ENCODE results near the gene CCDC28B. TPM values are rescaled to one million over a fixed set of nuclear protein-coding genes. Genes with fewer than 3 reads are reported as not detected.
A peak's percentile ranks its signal among the peaks of the same experiment; 100 is the strongest.

Gene CCDC28B
- total RNA-seq, 1 donor from 2014 or later: 39.1 TPM

- peak overlapping the region; percentile 97 for H3K4me3 Mint-ChIP-seq (ENCODE audit: low read depth)
- peaks cover 48% of the 10 kb centered on the region for H3K36me3 Mint-ChIP-seq (ENCODE audit: low read depth)
- peak overlapping the region; percentile 92 for H3K27ac Mint-ChIP-seq
- intact Hi-C loops (cut with micrococcal nuclease): loop anchor here (1.0 to 5.0 kb wide), 4 partner anchors 20 to 108 kb away; partner anchors contain the start of genes CCDC28B, LCK and TMEM39B
- peak; percentile 31 for DNase-seq (ENCODE audit: low spot score)
- H3K27me3 Mint-ChIP-seq (ENCODE audit: low read depth): no peaks in the 10 kb centered on the region
- H3K9me3 Mint-ChIP-seq: no peaks in the 10 kb centered on the region
- H3K4me1 Mint-ChIP-seq (ENCODE audit: low read depth): peaks cover 40% of the 10 kb centered on the region
These were observed 20.0 kb upstream of the CCDC28B start for GRCh38 chr1:32180186-32181060.

GRCh38 chr1:32181065-32181464 lies 19.3 kb upstream of the CCDC28B start:
- no peak for DNase-seq (ENCODE audit: low spot score)
- Mint-ChIP-seq H3K36me3 (ENCODE audit: low read depth) (peaks cover 50% of the 10 kb centered on the region), H3K9me3 (no peaks in the 10 kb centered on the region), H3K4me1 (ENCODE audit: low read depth) (peaks cover 42% of the 10 kb centered on the region), H3K27ac (peak overlapping the region; percentile 92), H3K4me3 (ENCODE audit: low read depth) (peak overlapping the region; percentile 97), H3K27me3 (ENCODE audit: low read depth) (no peaks in the 10 kb centered on the region)
- intact Hi-C loops (cut with micrococcal nuclease): loop anchor here (2.0 to 5.0 kb wide), 2 partner anchors 71 to 108 kb away; partner anchors contain the start of genes LCK and TMEM39B

GRCh38 chr1:32181563-32181962 lies 18.8 kb upstream of the CCDC28B start:
- Mint-ChIP-seq H3K27me3 (ENCODE audit: low read depth) (no peaks in the 10 kb centered on the region), H3K4me1 (ENCODE audit: low read depth) (peaks cover 47% of the 10 kb centered on the region), H3K9me3 (no peaks in the 10 kb centered on the region), H3K27ac (peak overlapping the region; percentile 92), H3K4me3 (ENCODE audit: low read depth) (peak overlapping the region; percentile 97), H3K36me3 (ENCODE audit: low read depth) (peaks cover 55% of the 10 kb centered on the region)
- DNase-seq (ENCODE audit: low spot score): no peak
- intact Hi-C loops (cut with micrococcal nuclease): loop anchor here (2.0 to 5.0 kb wide), 2 partner anchors 71 to 109 kb away; partner anchors contain the start of genes LCK and TMEM39B

- intact Hi-C loops (cut with micrococcal nuclease): loop anchor here (5.0 kb wide), 1 partner anchor 70 kb away; the partner anchor contains the start of gene LCK
- no peak for DNase-seq (ENCODE audit: low spot score)
- Mint-ChIP-seq H3K36me3 (ENCODE audit: low read depth) (peaks cover 58% of the 10 kb centered on the region), H3K9me3 (no peaks in the 10 kb centered on the region), H3K4me1 (ENCODE audit: low read depth) (peaks cover 48% of the 10 kb centered on the region), H3K27me3 (ENCODE audit: low read depth) (no peaks in the 10 kb centered on the region), H3K4me3 (ENCODE audit: low read depth) (peak overlapping the region; percentile 97), H3K27ac (no peak overlapping the region)
These were observed 18.3 kb upstream of the CCDC28B start for GRCh38 chr1:32182060-32182459.

- no peak for DNase-seq (ENCODE audit: low spot score)
- Mint-ChIP-seq H3K4me3 (ENCODE audit: low read depth) (peak overlapping the region; percentile 66), H3K4me1 (ENCODE audit: low read depth) (peaks cover 47% of the 10 kb centered on the region), H3K27ac (no peak overlapping the region), H3K36me3 (ENCODE audit: low read depth) (peaks cover 82% of the 10 kb centered on the region), H3K27me3 (ENCODE audit: low read depth) (no peaks in the 10 kb centered on the region), H3K9me3 (no peaks in the 10 kb centered on the region)
- intact Hi-C loops (cut with micrococcal nuclease): loop anchor here (5.0 kb wide), 1 partner anchor 68 kb away; the partner anchor contains the start of gene LCK
These were observed 15.7 kb upstream of the CCDC28B start for GRCh38 chr1:32184650-32185049.

GRCh38 chr1:32186077-32186476 lies 14.3 kb upstream of the CCDC28B start:
- Mint-ChIP-seq H3K4me3 (ENCODE audit: low read depth) (peak overlapping the region; percentile 49), H3K36me3 (ENCODE audit: low read depth) (peaks cover 82% of the 10 kb centered on the region), H3K27me3 (ENCODE audit: low read depth) (no peaks in the 10 kb centered on the region), H3K9me3 (no peaks in the 10 kb centered on the region), H3K27ac (peak overlapping the region; percentile 77), H3K4me1 (ENCODE audit: low read depth) (peaks cover 40% of the 10 kb centered on the region)
- no peak for DNase-seq (ENCODE audit: low spot score)
- intact Hi-C loops (cut with micrococcal nuclease): no loop called here

- Mint-ChIP-seq H3K36me3 (ENCODE audit: low read depth) (peaks cover 82% of the 10 kb centered on the region), H3K27me3 (ENCODE audit: low read depth) (no peaks in the 10 kb centered on the region), H3K4me3 (ENCODE audit: low read depth) (peak overlapping the region; percentile 49), H3K9me3 (no peaks in the 10 kb centered on the region), H3K4me1 (ENCODE audit: low read depth) (peaks cover 36% of the 10 kb centered on the region), H3K27ac (peak overlapping the region; percentile 77)
- intact Hi-C loops (cut with micrococcal nuclease): no loop called here
- no peak for DNase-seq (ENCODE audit: low spot score)
These were observed 13.9 kb upstream of the CCDC28B start for GRCh38 chr1:32186491-32186890.

- Mint-ChIP-seq H3K36me3 (ENCODE audit: low read depth) (peaks cover 82% of the 10 kb centered on the region), H3K27ac (peak overlapping the region; percentile 19), H3K27me3 (ENCODE audit: low read depth) (no peaks in the 10 kb centered on the region), H3K4me1 (ENCODE audit: low read depth) (peaks cover 28% of the 10 kb centered on the region), H3K9me3 (no peaks in the 10 kb centered on the region), H3K4me3 (ENCODE audit: low read depth) (no peak overlapping the region)
- intact Hi-C loops (cut with micrococcal nuclease): no loop called here
- no peak for DNase-seq (ENCODE audit: low spot score)
These were observed 12.5 kb upstream of the CCDC28B start for GRCh38 chr1:32187850-32188249.

GRCh38 chr1:32192220-32192948 lies 8.0 kb upstream of the CCDC28B start:
- H3K4me3 Mint-ChIP-seq (ENCODE audit: low read depth): no peak overlapping the region
- peaks cover 42% of the 10 kb centered on the region for H3K4me1 Mint-ChIP-seq (ENCODE audit: low read depth)
- no peaks in the 10 kb centered on the region for H3K27me3 Mint-ChIP-seq (ENCODE audit: low read depth)
- intact Hi-C loops (cut with micrococcal nuclease): no loop called here
- no peak for DNase-seq (ENCODE audit: low spot score)
- H3K27ac Mint-ChIP-seq: no peak overlapping the region
- peaks cover 95% of the 10 kb centered on the region for H3K36me3 Mint-ChIP-seq (ENCODE audit: low read depth)
- H3K9me3 Mint-ChIP-seq: no peaks in the 10 kb centered on the region

GRCh38 chr1:32194984-32195383 lies 5.4 kb upstream of the CCDC28B start:
- no peak overlapping the region for H3K4me3 Mint-ChIP-seq (ENCODE audit: low read depth)
- no peaks in the 10 kb centered on the region for H3K9me3 Mint-ChIP-seq
- DNase-seq (ENCODE audit: low spot score): no peak
- no peak overlapping the region for H3K27ac Mint-ChIP-seq
- peaks cover 57% of the 10 kb centered on the region for H3K4me1 Mint-ChIP-seq (ENCODE audit: low read depth)
- H3K27me3 Mint-ChIP-seq (ENCODE audit: low read depth): no peaks in the 10 kb centered on the region
- intact Hi-C loops (cut with micrococcal nuclease): no loop called here
- H3K36me3 Mint-ChIP-seq (ENCODE audit: low read depth): peaks cover 83% of the 10 kb centered on the region

- no peak overlapping the region for H3K27ac Mint-ChIP-seq
These were observed 4.9 kb upstream of the CCDC28B start for GRCh38 chr1:32195531-32195930.

GRCh38 chr1:32195972-32196823 lies 4.2 kb upstream of the CCDC28B start:
- H3K36me3 Mint-ChIP-seq (ENCODE audit: low read depth): peaks cover 73% of the 10 kb centered on the region
- no peak overlapping the region for H3K4me3 Mint-ChIP-seq (ENCODE audit: low read depth)
- no peaks in the 10 kb centered on the region for H3K9me3 Mint-ChIP-seq
- H3K27me3 Mint-ChIP-seq (ENCODE audit: low read depth): no peaks in the 10 kb centered on the region
- intact Hi-C loops (cut with micrococcal nuclease): no loop called here
- peak overlapping the region; percentile 50 for H3K27ac Mint-ChIP-seq
- H3K4me1 Mint-ChIP-seq (ENCODE audit: low read depth): peaks cover 62% of the 10 kb centered on the region
- no peak for DNase-seq (ENCODE audit: low spot score)

More at GRCh38 chr1:32195531-32195930, 4.9 kb upstream of the CCDC28B start:
- no peak for DNase-seq (ENCODE audit: low spot score)
- no peak overlapping the region for H3K4me3 Mint-ChIP-seq (ENCODE audit: low read depth)
- intact Hi-C loops (cut with micrococcal nuclease): no loop called here
- no peaks in the 10 kb centered on the region for H3K9me3 Mint-ChIP-seq
- H3K36me3 Mint-ChIP-seq (ENCODE audit: low read depth): peaks cover 77% of the 10 kb centered on the region
- H3K27me3 Mint-ChIP-seq (ENCODE audit: low read depth): no peaks in the 10 kb centered on the region
- H3K4me1 Mint-ChIP-seq (ENCODE audit: low read depth): peaks cover 62% of the 10 kb centered on the region
